ENCODE data around the gene GALNT12.

GALNT12 gene

DNA sequence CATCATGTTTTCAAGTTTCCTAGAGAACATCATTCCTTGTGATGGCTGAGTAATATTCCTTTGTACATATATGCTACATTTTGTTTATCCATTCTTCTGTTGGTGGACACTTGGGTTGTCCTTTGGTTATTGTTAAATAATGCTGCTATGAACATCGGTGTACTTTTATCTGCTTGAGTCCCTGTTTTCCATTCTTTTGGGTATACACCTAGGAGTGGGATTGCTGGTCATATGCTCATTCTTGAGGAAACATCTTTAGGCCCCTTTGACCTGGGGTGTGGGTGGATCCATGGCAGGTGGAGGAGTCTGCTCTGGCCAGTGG is 25.3 kb downstream of the GALNT12 start:
- H3K9me3 Mint-ChIP-seq: no peaks in the 10 kb centered on the region
- no peak overlapping the region for H3K27ac Mint-ChIP-seq

DNA sequence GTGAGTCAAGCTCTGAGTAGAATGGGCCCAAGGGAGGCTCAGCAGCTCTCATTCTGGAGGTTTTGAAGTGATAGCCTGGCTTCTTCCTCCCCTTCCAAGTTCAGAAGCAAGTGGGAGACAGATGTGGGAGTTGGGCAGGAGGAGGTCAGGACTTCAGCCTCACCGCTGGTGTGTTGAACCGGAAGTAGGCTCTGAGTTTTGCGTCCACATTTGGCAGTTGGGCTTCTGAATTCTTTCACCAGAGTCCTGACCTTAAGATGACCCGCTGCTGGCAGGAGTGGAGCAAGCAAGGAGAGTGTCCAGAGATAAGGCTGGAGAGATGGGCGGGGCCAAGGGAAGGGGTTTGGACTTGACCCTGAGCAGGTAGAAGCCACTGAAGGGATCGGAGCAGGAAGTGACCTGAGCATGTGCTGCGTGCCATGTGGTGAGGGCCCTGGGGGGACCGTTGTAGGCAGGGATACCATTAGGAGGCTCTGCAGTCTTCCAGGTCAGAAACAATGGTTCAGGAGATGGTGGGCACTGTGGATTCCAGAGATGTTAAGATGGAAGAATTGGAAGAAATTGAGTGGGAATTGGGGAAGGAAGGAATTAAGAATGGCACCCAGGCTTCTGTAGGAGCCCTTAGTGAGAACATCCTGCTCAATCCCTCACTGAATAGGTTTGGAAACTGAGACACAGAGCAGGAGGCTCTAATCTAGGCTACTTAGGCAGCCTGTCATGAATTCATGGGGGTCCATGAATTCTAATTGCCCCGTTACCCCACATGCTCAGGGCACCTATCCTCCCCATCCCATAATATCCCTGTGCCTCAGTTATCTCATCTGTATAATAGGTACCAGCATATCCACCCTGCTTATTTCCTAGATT is 25.9 kb downstream of the GALNT12 start:
- Mint-ChIP-seq H3K27ac (no peak overlapping the region), H3K27me3 (no peaks in the 10 kb centered on the region), H3K4me1 (no peaks in the 10 kb centered on the region), H3K4me3 (no peak overlapping the region), H3K9me3 (no peaks in the 10 kb centered on the region), H3K36me3 (peaks cover 17% of the 10 kb centered on the region)

More for the DNA sequence above, 25.3 kb downstream of the GALNT12 start:
- Mint-ChIP-seq H3K4me3 (no peak overlapping the region), H3K27me3 (no peaks in the 10 kb centered on the region), H3K36me3 (peaks cover 17% of the 10 kb centered on the region), H3K4me1 (no peaks in the 10 kb centered on the region)

DNA sequence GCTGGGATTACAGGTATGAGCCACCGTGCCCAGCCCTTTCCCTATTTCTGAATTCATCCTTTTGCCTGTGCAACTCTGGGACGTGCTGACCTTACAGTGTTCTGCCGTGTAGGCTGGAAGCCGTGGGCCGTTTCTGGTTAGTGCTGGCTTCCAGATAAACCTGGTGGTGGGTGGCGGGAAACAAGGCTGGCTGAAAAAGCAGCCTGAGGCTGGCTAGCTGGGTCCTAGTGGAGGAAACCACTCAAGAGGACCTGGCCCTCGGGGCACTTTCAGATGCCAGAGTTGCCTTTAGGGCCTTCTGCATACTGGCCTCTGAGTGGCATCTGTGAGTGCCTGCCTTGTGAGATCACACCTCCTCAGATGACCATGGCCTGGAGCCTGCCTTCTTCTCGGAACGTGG is 26.9 kb downstream of the GALNT12 start:
- Mint-ChIP-seq H3K27ac (no peak overlapping the region), H3K9me3 (no peaks in the 10 kb centered on the region), H3K36me3 (peaks cover 18% of the 10 kb centered on the region), H3K4me1 (no peaks in the 10 kb centered on the region), H3K27me3 (no peaks in the 10 kb centered on the region), H3K4me3 (no peak overlapping the region)

DNA sequence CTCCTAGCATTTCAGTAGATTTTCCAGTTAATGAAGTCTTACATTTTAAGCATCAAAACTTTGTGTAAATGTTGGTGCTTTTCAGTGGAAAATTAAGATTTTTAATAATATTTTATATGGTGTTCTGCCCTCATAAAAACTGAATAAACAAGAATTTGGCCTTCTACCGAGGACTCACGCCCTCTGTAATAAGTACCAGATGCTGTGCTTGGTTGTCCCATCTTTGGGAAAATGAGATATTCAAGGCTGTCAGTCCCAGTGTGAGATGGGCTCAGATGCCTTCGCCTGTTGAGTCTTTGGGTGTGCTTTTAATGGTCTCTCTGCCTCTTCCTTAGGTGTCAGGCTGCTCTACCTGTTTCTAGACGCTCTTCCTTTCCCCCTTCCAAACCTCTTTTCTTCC is 28.7 kb downstream of the GALNT12 start:
- peaks cover 23% of the 10 kb centered on the region for H3K36me3 Mint-ChIP-seq
- H3K4me3 Mint-ChIP-seq: no peak overlapping the region
- H3K27me3 Mint-ChIP-seq: no peaks in the 10 kb centered on the region
- no peak overlapping the region for H3K27ac Mint-ChIP-seq
- no peaks in the 10 kb centered on the region for H3K9me3 Mint-ChIP-seq
- no peaks in the 10 kb centered on the region for H3K4me1 Mint-ChIP-seq

DNA sequence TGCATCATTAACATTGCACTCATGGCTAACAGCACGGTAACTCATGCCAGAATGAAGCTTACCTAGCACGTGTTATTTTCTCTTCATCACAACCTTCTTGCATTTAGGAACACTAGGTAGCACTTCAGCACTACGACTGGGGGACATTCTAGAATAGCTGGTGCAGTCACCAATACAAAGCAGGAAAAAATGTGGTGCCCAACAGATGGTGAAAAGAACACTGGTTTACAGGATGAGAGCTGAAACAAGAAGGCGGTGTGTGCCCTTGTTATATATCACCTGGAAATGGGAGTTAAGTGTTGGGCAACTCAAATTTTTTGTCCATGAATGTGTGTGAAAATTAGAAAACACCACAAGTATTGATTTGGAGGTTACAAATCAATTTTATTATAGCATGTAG is 30.0 kb downstream of the GALNT12 start:
- no peaks in the 10 kb centered on the region for H3K4me1 Mint-ChIP-seq
- H3K27ac Mint-ChIP-seq: no peak overlapping the region
- peaks cover 18% of the 10 kb centered on the region for H3K36me3 Mint-ChIP-seq
- H3K27me3 Mint-ChIP-seq: no peaks in the 10 kb centered on the region
- H3K9me3 Mint-ChIP-seq: no peaks in the 10 kb centered on the region
- no peak overlapping the region for H3K4me3 Mint-ChIP-seq

DNA sequence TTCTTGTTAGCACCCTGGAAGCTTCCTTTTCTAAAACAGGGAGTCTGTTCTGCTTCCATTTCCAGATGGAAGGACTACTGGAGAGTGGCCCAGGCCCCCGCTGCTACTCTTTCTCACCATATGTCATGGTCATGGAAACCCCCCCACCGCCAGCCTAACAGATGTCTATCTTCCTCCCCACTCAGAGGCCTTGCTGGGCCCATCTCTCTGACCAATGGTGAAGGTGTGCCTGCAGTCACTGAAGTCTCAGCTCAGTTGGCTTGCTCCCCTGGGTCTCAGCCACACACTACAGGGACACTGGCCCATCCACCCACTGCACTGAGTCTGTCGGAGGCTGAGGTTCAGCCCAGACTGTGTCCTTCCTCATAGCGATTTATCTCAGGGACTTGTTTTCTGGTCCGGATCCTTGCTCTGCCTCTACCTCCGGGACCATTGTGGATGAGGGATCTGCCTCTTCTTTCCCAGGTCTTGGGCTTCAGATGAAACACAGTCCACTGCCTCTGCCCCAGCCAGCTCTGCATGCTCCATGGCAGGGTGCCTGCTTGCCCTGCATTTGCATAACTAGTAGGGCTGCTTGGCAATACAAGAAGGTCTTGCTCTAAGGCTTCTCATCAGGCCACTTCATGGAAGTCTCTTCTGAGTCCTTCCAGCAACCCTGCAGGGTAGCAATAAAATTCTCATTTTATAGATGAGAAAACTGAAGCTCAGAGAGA is 30.8 kb downstream of the GALNT12 start:
- no peak overlapping the region for H3K4me3 Mint-ChIP-seq
- H3K27ac Mint-ChIP-seq: peak overlapping the region; percentile 59
- peaks cover 16% of the 10 kb centered on the region for H3K36me3 Mint-ChIP-seq
- H3K9me3 Mint-ChIP-seq: no peaks in the 10 kb centered on the region
- no peaks in the 10 kb centered on the region for H3K4me1 Mint-ChIP-seq
- H3K27me3 Mint-ChIP-seq: no peaks in the 10 kb centered on the region

DNA sequence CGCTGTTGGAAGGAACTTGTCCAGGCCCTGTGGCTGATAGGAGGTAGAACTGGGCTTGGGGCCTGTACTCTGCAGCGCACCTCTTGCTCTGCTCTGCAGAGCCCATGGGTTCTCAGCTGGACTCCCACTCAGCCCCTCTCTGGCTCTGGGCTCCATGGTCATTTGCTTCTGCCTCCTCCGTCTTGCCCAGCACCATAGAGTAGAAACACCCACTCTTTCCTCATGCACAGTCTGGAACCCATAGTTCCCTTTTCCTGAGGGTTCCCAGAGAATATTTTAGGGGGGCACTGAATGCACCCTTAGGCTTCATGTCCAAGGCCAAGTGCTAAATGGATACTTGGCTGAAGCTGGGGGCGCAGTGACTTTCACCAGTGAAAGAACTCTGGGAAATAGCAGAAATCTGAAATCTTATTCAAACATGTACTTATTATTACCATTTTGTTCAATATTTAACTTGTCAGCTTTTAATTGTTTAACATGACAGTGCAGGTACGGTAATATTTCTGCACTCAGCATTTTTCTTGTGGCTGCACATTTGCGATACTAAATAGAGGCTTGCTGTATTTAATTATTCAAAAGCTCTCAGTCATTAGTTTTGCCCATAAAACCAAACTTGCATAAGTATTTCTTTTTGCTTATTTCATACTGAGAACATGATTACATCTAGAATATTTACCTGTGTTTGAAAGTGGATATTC is 31.5 kb downstream of the GALNT12 start:
- Mint-ChIP-seq H3K36me3 (peaks cover 16% of the 10 kb centered on the region), H3K27ac (no peak overlapping the region), H3K9me3 (no peaks in the 10 kb centered on the region), H3K4me3 (no peak overlapping the region), H3K27me3 (no peaks in the 10 kb centered on the region), H3K4me1 (no peaks in the 10 kb centered on the region)

DNA sequence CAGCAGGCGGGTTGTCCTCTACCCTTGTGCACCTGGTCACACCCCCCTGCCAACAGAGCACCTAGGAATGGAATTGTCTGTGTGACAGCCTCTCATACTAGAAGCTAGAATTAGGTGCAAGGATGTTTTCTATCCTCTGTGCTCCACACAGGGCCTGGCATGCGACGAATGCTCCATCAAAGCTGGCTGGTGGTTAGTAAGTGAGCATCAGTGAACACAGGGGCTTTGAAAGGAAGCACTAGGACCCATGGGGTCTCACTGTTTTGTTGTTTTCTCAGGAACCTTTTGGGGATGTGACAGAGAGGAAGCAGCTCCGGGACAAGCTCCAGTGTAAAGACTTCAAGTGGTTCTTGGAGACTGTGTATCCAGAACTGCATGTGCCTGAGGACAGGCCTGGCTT is 32.3 kb downstream of the GALNT12 start:
- H3K4me1 Mint-ChIP-seq: no peaks in the 10 kb centered on the region
- peaks cover 17% of the 10 kb centered on the region for H3K36me3 Mint-ChIP-seq

DNA sequence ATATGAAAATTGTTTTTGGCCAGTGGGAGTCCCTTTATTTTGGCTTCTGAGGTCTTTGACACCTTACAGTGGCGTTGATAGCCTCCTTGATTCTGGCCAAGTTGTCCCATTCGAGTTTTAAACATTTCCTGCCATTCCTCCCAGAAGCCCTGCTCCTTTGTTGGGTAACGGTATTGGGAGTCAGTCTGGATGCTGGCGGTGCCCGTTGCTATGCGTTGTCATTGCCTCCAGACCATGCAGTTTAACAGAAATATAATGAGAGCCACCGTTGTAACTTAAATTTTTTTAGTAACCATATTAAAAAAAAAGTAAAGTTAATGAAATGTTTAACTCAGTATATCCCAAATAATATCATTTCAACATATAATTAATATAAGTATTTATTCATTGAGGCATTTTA is 35.0 kb downstream of the GALNT12 start:
- Mint-ChIP-seq H3K27ac (no peak overlapping the region), H3K4me3 (no peak overlapping the region), H3K36me3 (peaks cover 13% of the 10 kb centered on the region), H3K9me3 (no peaks in the 10 kb centered on the region), H3K4me1 (no peaks in the 10 kb centered on the region), H3K27me3 (no peaks in the 10 kb centered on the region)

More for the DNA sequence above, 32.3 kb downstream of the GALNT12 start:
- H3K4me3 Mint-ChIP-seq: no peak overlapping the region
- H3K27ac Mint-ChIP-seq: no peak overlapping the region
- no peaks in the 10 kb centered on the region for H3K27me3 Mint-ChIP-seq
- no peaks in the 10 kb centered on the region for H3K9me3 Mint-ChIP-seq

DNA sequence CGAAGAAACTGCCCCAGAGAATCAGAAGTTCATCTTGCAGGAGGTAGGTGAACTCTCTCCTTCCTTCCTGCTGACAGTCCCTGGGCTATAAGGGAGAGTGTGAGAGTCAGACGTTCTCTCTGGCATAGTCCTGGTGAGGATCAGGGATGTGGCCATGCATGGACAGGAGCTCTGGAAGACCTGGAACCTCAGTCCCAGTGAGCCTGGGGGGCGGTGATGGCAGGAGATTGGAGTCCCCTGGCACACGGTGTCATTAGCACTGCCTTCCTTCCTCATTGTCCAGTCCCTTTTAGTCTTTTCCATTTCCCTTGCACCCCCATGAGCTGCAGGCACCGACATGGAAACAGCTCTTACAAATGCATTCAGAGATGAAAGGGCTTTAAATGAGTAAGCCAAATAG is 38.6 kb downstream of the GALNT12 start:
- no peak overlapping the region for H3K27ac Mint-ChIP-seq
- no peaks in the 10 kb centered on the region for H3K4me1 Mint-ChIP-seq
- H3K27me3 Mint-ChIP-seq: no peaks in the 10 kb centered on the region
- no peak overlapping the region for H3K4me3 Mint-ChIP-seq
- H3K9me3 Mint-ChIP-seq: no peaks in the 10 kb centered on the region
- H3K36me3 Mint-ChIP-seq: peaks cover 4% of the 10 kb centered on the region

DNA sequence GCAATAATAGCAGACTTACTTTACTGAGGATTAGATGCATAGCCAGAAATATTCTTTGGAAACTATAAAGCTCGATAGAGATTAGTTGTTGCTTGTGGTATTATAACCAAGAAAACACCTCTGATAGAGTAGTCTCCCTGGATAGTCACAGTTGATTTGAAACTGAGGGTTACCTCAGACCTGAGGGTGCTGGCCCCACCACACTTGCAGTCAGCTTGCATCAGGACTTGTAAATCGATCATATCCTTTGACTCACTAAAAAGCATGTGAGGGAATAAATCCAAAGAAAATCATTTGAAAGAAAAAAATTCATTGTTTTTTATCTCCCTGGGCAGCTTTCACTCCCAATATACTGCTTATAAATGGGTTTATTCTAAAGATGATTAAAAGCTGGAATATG is 39.4 kb downstream of the GALNT12 start:
- Mint-ChIP-seq H3K27ac (no peak overlapping the region), H3K4me1 (no peaks in the 10 kb centered on the region), H3K4me3 (no peak overlapping the region), H3K9me3 (no peaks in the 10 kb centered on the region), H3K27me3 (no peaks in the 10 kb centered on the region), H3K36me3 (peaks cover 3% of the 10 kb centered on the region)

DNA sequence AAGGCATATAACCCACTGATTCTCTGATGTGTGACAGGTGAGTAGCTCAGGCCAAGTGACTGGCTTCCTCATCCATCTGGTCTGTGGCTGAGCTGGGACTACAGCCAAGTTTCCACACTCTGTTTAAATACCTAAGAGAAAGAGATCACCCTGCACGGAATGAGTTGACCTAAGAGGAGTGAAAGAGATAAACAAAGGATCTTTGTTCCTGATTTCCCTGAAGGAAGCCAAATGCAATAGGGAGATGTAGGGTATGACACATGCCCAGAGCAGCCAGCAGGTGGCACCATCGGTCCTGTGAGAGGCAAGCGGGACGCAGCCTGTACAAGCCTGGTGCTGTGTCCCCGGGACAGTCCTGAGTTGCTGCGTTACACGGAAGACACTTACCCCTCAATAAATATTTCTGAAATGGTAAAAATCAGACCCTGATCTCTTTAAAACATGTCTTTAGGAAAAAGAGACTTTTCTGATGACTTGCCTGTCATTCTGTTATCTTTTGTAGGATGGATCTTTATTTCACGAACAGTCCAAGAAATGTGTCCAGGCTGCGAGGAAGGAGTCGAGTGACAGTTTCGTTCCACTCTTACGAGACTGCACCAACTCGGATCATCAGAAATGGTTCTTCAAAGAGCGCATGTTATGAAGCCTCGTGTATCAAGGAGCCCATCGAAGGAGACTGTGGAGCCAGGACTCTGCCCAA is 41.1 kb downstream of the GALNT12 start:
- H3K27ac Mint-ChIP-seq: no peak overlapping the region
- no peaks in the 10 kb centered on the region for H3K4me1 Mint-ChIP-seq
- no peaks in the 10 kb centered on the region for H3K27me3 Mint-ChIP-seq

DNA sequence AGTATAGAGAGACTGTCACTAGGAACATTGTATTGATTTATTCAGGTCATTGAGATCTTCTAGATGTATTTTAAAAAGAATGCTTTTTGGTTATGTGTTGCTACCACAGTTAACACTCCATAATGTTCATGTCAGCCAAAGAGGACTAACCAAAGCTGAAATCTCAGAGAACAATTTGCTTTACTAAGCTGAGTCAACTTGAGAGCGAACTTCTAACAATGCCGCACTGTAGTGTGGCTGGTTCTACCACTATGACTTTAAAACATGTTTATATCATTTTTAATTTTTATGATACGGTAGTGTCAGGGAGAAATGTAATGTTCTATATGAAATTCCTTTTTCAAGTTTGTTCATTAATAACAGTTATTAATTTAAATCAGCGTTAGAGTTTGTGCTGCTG is 42.1 kb downstream of the GALNT12 start:
- Mint-ChIP-seq H3K36me3 (peaks cover under 1% of the 10 kb centered on the region), H3K27me3 (no peaks in the 10 kb centered on the region), H3K4me1 (no peaks in the 10 kb centered on the region), H3K4me3 (no peak overlapping the region), H3K27ac (no peak overlapping the region), H3K9me3 (no peaks in the 10 kb centered on the region)

More for the DNA sequence above, 41.1 kb downstream of the GALNT12 start:
- H3K4me3 Mint-ChIP-seq: no peak overlapping the region
- peaks cover 2% of the 10 kb centered on the region for H3K36me3 Mint-ChIP-seq
- no peaks in the 10 kb centered on the region for H3K9me3 Mint-ChIP-seq

DNA sequence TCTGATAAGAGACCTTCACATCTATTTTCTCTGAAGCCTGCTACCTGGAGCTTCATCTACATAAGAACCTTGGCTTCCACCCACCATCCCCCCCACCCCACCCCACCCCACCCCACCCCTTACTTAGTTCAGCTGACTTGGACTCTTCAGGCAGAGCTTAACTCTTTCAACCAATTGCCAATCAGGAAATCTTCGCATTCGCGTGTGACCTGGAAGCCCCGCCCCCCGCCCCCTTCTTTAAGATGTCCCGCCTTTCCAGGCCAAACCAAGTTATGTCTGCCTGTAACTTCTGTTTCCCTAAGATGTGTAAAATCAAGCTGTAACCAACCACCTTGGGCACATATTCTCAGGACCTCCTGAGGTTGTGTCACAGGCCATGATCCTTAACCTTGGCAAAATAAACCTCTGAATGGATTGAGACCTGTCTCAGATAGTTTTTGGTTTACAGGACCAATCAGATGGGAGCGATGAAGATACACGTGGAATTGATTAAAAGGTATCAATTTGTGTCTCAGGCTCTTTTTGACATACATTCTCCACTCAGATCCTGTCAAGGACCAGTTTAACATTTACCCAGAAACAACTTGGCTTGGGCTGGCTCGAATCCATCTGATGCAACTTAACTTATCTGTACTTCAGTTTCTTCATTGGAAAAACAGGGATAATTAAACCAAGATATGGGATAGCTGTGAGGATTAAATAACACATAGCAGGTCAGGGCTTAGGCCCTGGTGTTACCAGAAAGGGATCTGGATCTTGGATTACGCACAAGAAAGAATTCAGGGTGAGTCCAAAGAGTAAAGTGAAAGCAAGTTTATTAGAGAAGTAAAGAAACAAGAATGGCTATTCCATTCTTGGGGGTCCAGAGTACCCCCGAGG is 43.6 kb downstream of the GALNT12 start:
- Mint-ChIP-seq H3K9me3 (no peaks in the 10 kb centered on the region), H3K27me3 (no peaks in the 10 kb centered on the region), H3K27ac (no peak overlapping the region), H3K4me3 (no peak overlapping the region), H3K4me1 (no peaks in the 10 kb centered on the region), H3K36me3 (peaks cover 1% of the 10 kb centered on the region)

Data from activated naive CD4-positive, alpha-beta T cell treated with anti-CD3 and anti-CD28 coated beads, Interleukin-2, amount 50 U/mL, for 24 hours (primary cell).